Lung microvascular endothelial cell (primary cell): Measurements from ENCODE around the gene CNOT3. TPM values are rescaled to one million over a fixed set of nuclear protein-coding genes. Genes with fewer than 3 reads are reported as not detected.
"Not testable (repeated sequence)": the region's sequence is repeated elsewhere in the genome, so short reads cannot be mapped to it uniquely, and the experiment has no call there.

ENCODE experiments used
- DNase-seq, 2 donors: peaks; one replicate each; pipeline versions ENCODE4 v3.0.0 to v3.0.0-alpha.2; 2010; ENCODE audit warnings: low read depth in 2 of 2
- total RNA-seq: library from RNA; depleted of rRNA; stranded (reverse); fragments of >200 nt; gene quantifications from 2 replicates; pipeline ENCODE4 v1.2.1, GENCODE V29; 2014

The CNOT3 gene
- total RNA-seq, 1 donor from 2014 or later = 4.8 TPM

GRCh38 chr19:54169149-54169740 lies 31.7 kb downstream of the CNOT3 start:
- no peak for DNase-seq

- not testable (repeated sequence) for DNase-seq
These were observed 34.3 kb downstream of the CNOT3 start for GRCh38 chr19:54171736-54172431.

GRCh38 chr19:54172471-54173358 lies 35.2 kb downstream of the CNOT3 start, which contains the start of gene TMC4:
Gene TMC4 (minus strand): TSS chr19:54173160. CDS start chr19:54173117, 43 bp downstream.
- no peak for DNase-seq

GRCh38 chr19:54173359-54173699 lies 35.8 kb downstream of the CNOT3 start:
- no peak for DNase-seq

- no peak for DNase-seq
These were observed 36.6 kb downstream of the CNOT3 start for GRCh38 chr19:54173951-54174834.

GRCh38 chr19:54178581-54179261 lies 41.2 kb downstream of the CNOT3 start:
- peak in 1 of 2 donors; percentile 36 for DNase-seq

GRCh38 chr19:54179262-54179852 lies 41.8 kb downstream of the CNOT3 start:
- DNase-seq = no peak

GRCh38 chr19:54179921-54180461 lies 42.4 kb downstream of the CNOT3 start:
- peak; percentile 61 to 93 for DNase-seq

- DNase-seq = no peak
These were observed 43.1 kb downstream of the CNOT3 start for GRCh38 chr19:54180691-54181091.

- not testable (repeated sequence) for DNase-seq
These were observed 44.3 kb downstream of the CNOT3 start for GRCh38 chr19:54181894-54182293.

GRCh38 chr19:54183431-54183830 lies 45.9 kb downstream of the CNOT3 start:
- peak; percentile 20 to 21 for DNase-seq

- no peak for DNase-seq
These were observed 48.8 kb downstream of the CNOT3 start for GRCh38 chr19:54186351-54186750.

- no peak for DNase-seq
These were observed 49.4 kb downstream of the CNOT3 start for GRCh38 chr19:54186934-54187381.

GRCh38 chr19:54188215-54188871 lies 50.8 kb downstream of the CNOT3 start:
- DNase-seq = peak in 1 of 2 donors; percentile 89

- DNase-seq = no peak
These were observed 51.7 kb downstream of the CNOT3 start, which contains the start of gene MBOAT7 for GRCh38 chr19:54189145-54189734. Gene MBOAT7 (minus strand): TSS chr19:54189580. CDS start chr19:54188508, 1,072 bp downstream.

GRCh38 chr19:54189735-54190502 lies 52.4 kb downstream of the CNOT3 start:
- peak; percentile 100 for DNase-seq

- DNase-seq = peak; percentile 100
These were observed 53.0 kb downstream of the CNOT3 start for GRCh38 chr19:54190503-54191010.
